HEK293 (cell line): Measurements from ENCODE around the gene TOPAZ1.

Experiments
- CTCF ChIA-PET: fragments of 350-600 bp; formaldehyde crosslinking; extraction: SDS; loops from one replicate; lab custom pipeline; 2021; ENCODE audit warnings: antibody characterized with exemption; lab: Yijun Ruan, JAX
- POLR2A ChIA-PET: fragments of 300-600 bp; formaldehyde crosslinking; extraction: SDS; loops from one replicate; lab custom pipeline; 2020; ENCODE audit warnings: antibody characterized with exemption, inconsistent platforms; lab: Yijun Ruan, JAX
- H3K27ac ChIP-seq: fragments of 200-500 bp; sonication (Bioruptor generic); 2 replicates; pipeline ENCODE4 v1.5.1; 2014; ENCODE audit warnings: low read depth, low read length, control low read depth, inconsistent platforms; ENCODE audit errors: extremely low read depth
- H3K36me3 ChIP-seq, 2 experiments: fragments of 200-500 bp in 1 of 2; sonication (Bioruptor generic) in 1 of 2; 1 replicate in 1 of 2; 2 replicates in 1 of 2; pipeline ENCODE4 v1.5.1; 2014 to 2017; ENCODE audit warnings: inconsistent platforms in 2 of 2, low read length in 2 of 2; ENCODE audit not compliant: control insufficient read depth in 2 of 2, insufficient read depth in 1 of 2
- H3K4me1 ChIP-seq: fragments of 200-500 bp; sonication (Bioruptor generic); 2 replicates; pipeline ENCODE4 v1.5.1; 2014; ENCODE audit warnings: mild to moderate bottlenecking, low read length, inconsistent platforms; ENCODE audit not compliant: control insufficient read depth, insufficient read depth
- H3K4me3 ChIP-seq: 2 replicates; pipeline ENCODE4 v1.5.1; 2011; ENCODE audit warnings: low read depth, mild to moderate bottlenecking, control low read depth, low read length, moderate library complexity
- H3K9me3 ChIP-seq: fragments of 200-500 bp; sonication (Bioruptor generic); 2 replicates; pipeline ENCODE4 v1.5.1; 2014; ENCODE audit warnings: low read depth, low read length, inconsistent platforms; ENCODE audit not compliant: control insufficient read depth, insufficient read depth
- BCL11A ChIP-seq: fragments of 450-650 bp; formaldehyde crosslinking; IDR thresholded peaks from 2 replicates; pipeline ENCODE4 v1.5.1; 2016; ENCODE audit warnings: low read depth, missing biosample characterization, missing genetic modification characterization
- MYNN ChIP-seq: fragments of 450-650 bp; formaldehyde crosslinking; IDR thresholded peaks from 2 replicates; pipeline ENCODE4 v1.5.1; 2016; ENCODE audit warnings: missing biosample characterization, missing genetic modification characterization, borderline replicate concordance
- OSR2 ChIP-seq: fragments of 450-650 bp; formaldehyde crosslinking; IDR thresholded peaks from 2 replicates; pipeline ENCODE4 v1.5.1; 2016; ENCODE audit warnings: missing biosample characterization, missing genetic modification characterization
- REPIN1 ChIP-seq: fragments of 450-650 bp; formaldehyde crosslinking; IDR thresholded peaks from 2 replicates; pipeline ENCODE4 v1.5.1; 2017; ENCODE audit warnings: missing biosample characterization, missing genetic modification characterization, low read depth
- ZNF114 ChIP-seq: fragments of 450-650 bp; formaldehyde crosslinking; IDR thresholded peaks from 2 replicates; pipeline ENCODE4 v1.5.0; 2017; ENCODE audit warnings: missing biosample characterization, missing genetic modification characterization
- ZNF121 ChIP-seq: fragments of 450-650 bp; formaldehyde crosslinking; IDR thresholded peaks from 2 replicates; pipeline ENCODE4 v1.5.1; 2016; ENCODE audit warnings: missing biosample characterization, missing genetic modification characterization
- ZNF132 ChIP-seq: fragments of 450-650 bp; formaldehyde crosslinking; IDR thresholded peaks from 2 replicates; pipeline ENCODE4 v1.5.1; 2017; ENCODE audit warnings: missing biosample characterization, missing genetic modification characterization, borderline replicate concordance
- ZNF174 ChIP-seq: fragments of 450-650 bp; formaldehyde crosslinking; IDR thresholded peaks from 2 replicates; pipeline ENCODE4 v1.5.0; 2017; ENCODE audit warnings: missing biosample characterization, mild to moderate bottlenecking, missing genetic modification characterization
- ZNF223 ChIP-seq: fragments of 450-650 bp; formaldehyde crosslinking; IDR thresholded peaks from 2 replicates; pipeline ENCODE4 v1.5.1; 2016; ENCODE audit warnings: missing biosample characterization, missing genetic modification characterization
- ZNF23 ChIP-seq: fragments of 450-650 bp; formaldehyde crosslinking; IDR thresholded peaks from 2 replicates; pipeline ENCODE4 v1.5.1; 2016; ENCODE audit warnings: missing biosample characterization, missing genetic modification characterization, borderline replicate concordance
- ZNF24 ChIP-seq: fragments of 450-650 bp; formaldehyde crosslinking; IDR thresholded peaks from 2 replicates; pipeline ENCODE4 v1.5.1; 2016; ENCODE audit warnings: missing biosample characterization, missing genetic modification characterization
- ZNF544 ChIP-seq: fragments of 450-650 bp; formaldehyde crosslinking; IDR thresholded peaks from 2 replicates; pipeline ENCODE4 v1.5.0; 2017; ENCODE audit warnings: missing biosample characterization, missing genetic modification characterization
- ZNF549 ChIP-seq: fragments of 450-650 bp; IDR thresholded peaks from 2 replicates; pipeline ENCODE4 v1.5.1; 2018; ENCODE audit warnings: missing biosample characterization, missing genetic modification characterization, mild to moderate bottlenecking, inconsistent platforms, moderate library complexity
- ZNF747 ChIP-seq: fragments of 450-650 bp; formaldehyde crosslinking; IDR thresholded peaks from 2 replicates; pipeline ENCODE4 v1.5.1; 2016; ENCODE audit warnings: missing biosample characterization, missing genetic modification characterization
- TF ChIP-seq, protein P1 (sequence below): fragments of 450-650 bp; formaldehyde crosslinking; IDR thresholded peaks from 2 replicates; pipeline ENCODE4 v1.5.1; 2016; ENCODE audit warnings: missing biosample characterization, missing genetic modification characterization
- TF ChIP-seq, protein P2 (sequence below): fragments of 450-650 bp; formaldehyde crosslinking; IDR thresholded peaks from 2 replicates; pipeline ENCODE4 v1.5.1; 2016; ENCODE audit warnings: missing biosample characterization, missing genetic modification characterization, borderline replicate concordance
- TF ChIP-seq, protein P3 (sequence below): fragments of 450-650 bp; formaldehyde crosslinking; IDR thresholded peaks from 2 replicates; pipeline ENCODE4 v1.5.1; 2016; ENCODE audit warnings: missing biosample characterization, missing genetic modification characterization, borderline replicate concordance

TOPAZ1 gene

DNA sequence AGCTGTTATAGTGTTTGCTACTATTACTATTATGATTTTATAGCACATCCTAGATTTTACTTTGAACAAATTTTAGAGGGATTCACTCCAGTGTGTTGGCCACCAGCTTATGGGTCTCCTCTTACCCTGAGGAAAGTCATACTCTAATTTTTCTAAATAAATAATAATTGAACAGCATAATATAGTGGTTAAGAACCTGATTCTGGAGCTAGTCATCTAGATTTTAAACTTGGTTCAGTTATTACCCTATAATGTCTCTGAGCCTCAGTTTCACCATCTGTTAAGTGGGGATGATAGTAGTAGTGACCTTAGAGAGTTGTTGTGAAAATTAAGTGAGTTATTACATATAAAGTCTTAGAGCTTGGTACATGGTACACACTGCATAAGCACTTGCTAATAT lies 30.7 kb upstream of the TOPAZ1 start:
- ChIA-PET POLR2A (no interaction called here), CTCF (interaction anchor here (0.6 kb wide), 1 partner anchor 1078 kb away, joined by 3 read pairs; no protein-coding TSS in a partner anchor)
- Histone ChIP-seq H3K4me3 (no peak overlapping the region), H3K27ac (no peak overlapping the region), H3K36me3 (no peaks in the 10 kb centered on the region), H3K4me1 (no peaks in the 10 kb centered on the region), H3K9me3 (no peaks in the 10 kb centered on the region)
- no peak for TF ChIP-seq ZNF174
- TF ChIP-seq REPIN1: no peak
- TF ChIP-seq, protein P1, sequence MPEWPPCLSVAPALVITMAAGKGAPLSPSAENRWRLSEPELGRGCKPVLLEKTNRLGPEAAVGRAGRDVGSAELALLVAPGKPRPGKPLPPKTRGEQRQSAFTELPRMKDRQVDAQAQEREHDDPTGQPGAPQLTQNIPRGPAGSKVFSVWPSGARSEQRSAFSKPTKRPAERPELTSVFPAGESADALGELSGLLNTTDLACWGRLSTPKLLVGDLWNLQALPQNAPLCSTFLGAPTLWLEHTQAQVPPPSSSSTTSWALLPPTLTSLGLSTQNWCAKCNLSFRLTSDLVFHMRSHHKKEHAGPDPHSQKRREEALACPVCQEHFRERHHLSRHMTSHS (tag by site-specific recombination): no peak
- TF ChIP-seq ZNF747 (tag by site-specific recombination): no peak
- no peak for TF ChIP-seq ZNF114 (tag by site-specific recombination)
- TF ChIP-seq BCL11A (tag by site-specific recombination): no peak
- no peak for TF ChIP-seq OSR2 (tag by site-specific recombination)

DNA sequence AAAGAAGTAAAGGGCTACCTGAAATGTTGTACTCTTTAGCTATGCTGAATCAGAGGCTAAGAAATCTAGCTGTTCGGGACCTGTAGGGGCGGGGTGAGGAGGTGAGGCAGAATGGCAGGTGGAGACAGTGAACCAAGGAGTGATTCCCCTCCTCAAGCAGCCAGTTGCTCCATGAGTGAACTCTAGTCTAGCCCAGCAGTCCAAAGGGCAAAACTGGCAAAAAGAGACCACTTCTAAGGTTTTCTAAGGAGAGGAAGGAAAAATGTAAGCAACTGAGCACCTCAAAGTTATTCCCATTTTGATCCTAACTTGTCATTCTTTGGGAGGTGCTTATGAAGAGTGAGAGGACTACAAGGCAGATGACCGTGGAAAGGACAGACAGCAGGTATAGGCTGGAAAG lies 19.3 kb upstream of the TOPAZ1 start:
- no peak overlapping the region for H3K27ac ChIP-seq
- TF ChIP-seq ZNF23 (no peak), ZNF223 (tag by site-specific recombination) (no peak), ZNF549 (tag by site-specific recombination) (no peak)
- TF ChIP-seq, protein P2, sequence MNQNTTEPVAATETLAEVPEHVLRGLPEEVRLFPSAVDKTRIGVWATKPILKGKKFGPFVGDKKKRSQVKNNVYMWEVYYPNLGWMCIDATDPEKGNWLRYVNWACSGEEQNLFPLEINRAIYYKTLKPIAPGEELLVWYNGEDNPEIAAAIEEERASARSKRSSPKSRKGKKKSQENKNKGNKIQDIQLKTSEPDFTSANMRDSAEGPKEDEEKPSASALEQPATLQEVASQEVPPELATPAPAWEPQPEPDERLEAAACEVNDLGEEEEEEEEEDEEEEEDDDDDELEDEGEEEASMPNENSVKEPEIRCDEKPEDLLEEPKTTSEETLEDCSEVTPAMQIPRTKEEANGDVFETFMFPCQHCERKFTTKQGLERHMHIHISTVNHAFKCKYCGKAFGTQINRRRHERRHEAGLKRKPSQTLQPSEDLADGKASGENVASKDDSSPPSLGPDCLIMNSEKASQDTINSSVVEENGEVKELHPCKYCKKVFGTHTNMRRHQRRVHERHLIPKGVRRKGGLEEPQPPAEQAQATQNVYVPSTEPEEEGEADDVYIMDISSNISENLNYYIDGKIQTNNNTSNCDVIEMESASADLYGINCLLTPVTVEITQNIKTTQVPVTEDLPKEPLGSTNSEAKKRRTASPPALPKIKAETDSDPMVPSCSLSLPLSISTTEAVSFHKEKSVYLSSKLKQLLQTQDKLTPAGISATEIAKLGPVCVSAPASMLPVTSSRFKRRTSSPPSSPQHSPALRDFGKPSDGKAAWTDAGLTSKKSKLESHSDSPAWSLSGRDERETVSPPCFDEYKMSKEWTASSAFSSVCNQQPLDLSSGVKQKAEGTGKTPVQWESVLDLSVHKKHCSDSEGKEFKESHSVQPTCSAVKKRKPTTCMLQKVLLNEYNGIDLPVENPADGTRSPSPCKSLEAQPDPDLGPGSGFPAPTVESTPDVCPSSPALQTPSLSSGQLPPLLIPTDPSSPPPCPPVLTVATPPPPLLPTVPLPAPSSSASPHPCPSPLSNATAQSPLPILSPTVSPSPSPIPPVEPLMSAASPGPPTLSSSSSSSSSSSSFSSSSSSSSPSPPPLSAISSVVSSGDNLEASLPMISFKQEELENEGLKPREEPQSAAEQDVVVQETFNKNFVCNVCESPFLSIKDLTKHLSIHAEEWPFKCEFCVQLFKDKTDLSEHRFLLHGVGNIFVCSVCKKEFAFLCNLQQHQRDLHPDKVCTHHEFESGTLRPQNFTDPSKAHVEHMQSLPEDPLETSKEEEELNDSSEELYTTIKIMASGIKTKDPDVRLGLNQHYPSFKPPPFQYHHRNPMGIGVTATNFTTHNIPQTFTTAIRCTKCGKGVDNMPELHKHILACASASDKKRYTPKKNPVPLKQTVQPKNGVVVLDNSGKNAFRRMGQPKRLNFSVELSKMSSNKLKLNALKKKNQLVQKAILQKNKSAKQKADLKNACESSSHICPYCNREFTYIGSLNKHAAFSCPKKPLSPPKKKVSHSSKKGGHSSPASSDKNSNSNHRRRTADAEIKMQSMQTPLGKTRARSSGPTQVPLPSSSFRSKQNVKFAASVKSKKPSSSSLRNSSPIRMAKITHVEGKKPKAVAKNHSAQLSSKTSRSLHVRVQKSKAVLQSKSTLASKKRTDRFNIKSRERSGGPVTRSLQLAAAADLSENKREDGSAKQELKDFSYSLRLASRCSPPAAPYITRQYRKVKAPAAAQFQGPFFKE (tag by site-specific recombination): no peak
- H3K36me3 ChIP-seq: no peaks in the 10 kb centered on the region
- H3K4me1 ChIP-seq: no peaks in the 10 kb centered on the region
- no peak overlapping the region for H3K4me3 ChIP-seq
- H3K9me3 ChIP-seq: no peaks in the 10 kb centered on the region
- ChIA-PET POLR2A (no interaction called here), CTCF (no interaction called here)

DNA sequence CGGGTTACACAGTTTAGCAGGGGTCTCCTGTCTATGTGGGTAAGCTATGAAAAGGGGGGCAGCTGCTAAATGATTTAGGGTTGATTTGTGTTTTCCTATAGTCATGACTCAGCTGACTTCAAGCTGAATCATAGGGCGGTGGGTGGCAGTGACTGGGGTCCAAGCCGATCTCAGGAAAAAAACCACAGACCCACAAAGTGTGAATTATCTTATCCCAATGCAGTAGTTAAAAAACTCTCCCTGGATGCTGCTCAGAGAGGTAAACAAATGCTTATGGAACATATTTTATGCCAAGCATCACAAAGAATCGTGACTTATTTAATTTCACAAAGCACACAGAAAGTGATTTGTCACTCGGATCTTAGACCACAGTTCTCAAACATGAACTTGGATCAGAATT lies 18.4 kb upstream of the TOPAZ1 start:
- H3K4me3 ChIP-seq: no peak overlapping the region
- TF ChIP-seq MYNN (tag by site-specific recombination): no peak
- TF ChIP-seq ZNF24 (tag by site-specific recombination): no peak
- TF ChIP-seq, protein P3, sequence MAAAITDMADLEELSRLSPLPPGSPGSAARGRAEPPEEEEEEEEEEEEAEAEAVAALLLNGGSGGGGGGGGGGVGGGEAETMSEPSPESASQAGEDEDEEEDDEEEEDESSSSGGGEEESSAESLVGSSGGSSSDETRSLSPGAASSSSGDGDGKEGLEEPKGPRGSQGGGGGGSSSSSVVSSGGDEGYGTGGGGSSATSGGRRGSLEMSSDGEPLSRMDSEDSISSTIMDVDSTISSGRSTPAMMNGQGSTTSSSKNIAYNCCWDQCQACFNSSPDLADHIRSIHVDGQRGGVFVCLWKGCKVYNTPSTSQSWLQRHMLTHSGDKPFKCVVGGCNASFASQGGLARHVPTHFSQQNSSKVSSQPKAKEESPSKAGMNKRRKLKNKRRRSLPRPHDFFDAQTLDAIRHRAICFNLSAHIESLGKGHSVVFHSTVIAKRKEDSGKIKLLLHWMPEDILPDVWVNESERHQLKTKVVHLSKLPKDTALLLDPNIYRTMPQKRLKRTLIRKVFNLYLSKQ (tag by site-specific recombination): no peak
- TF ChIP-seq ZNF132: no peak
- no peak for TF ChIP-seq ZNF544
- no peak for TF ChIP-seq ZNF121 (tag by site-specific recombination)
- ChIA-PET POLR2A (no interaction called here), CTCF (no interaction called here)
- no peak overlapping the region for H3K27ac ChIP-seq
- no peaks in the 10 kb centered on the region for H3K9me3 ChIP-seq
- no peaks in the 10 kb centered on the region for H3K36me3 ChIP-seq
- no peaks in the 10 kb centered on the region for H3K4me1 ChIP-seq
